Neutrophil (primary cell): ENCODE measurements around the gene HIGD1B.
A peak's percentile ranks its signal among the peaks of the same experiment; 100 is the strongest.

Experiments
- H3K27ac ChIP-seq: fragments of 200-600 bp; sonication (generic); 2 replicates; pipeline ENCODE4 v1.5.1; 2016; ENCODE audit warnings: mild to moderate bottlenecking, moderate library complexity
- H3K27me3 ChIP-seq: fragments of 200-600 bp; sonication (generic); 2 replicates; pipeline ENCODE4 v1.6.0; 2016; ENCODE audit warnings: mild to moderate bottlenecking
- H3K36me3 ChIP-seq: fragments of 200-600 bp; sonication (generic); 2 replicates; pipeline ENCODE4 v1.5.1; 2017
- H3K4me1 ChIP-seq, 2 experiments: fragments of 200-600 bp in 1 of 2; sonication (generic) in 1 of 2; 1 replicate in 1 of 2; 2 replicates in 1 of 2; pipeline versions ENCODE4 v1.5.1 to v1.6.1; 2013 to 2016; ENCODE audit warnings: low read depth in 1 of 2, low read length in 1 of 2, mild to moderate bottlenecking in 1 of 2, moderate library complexity in 1 of 2; ENCODE audit not compliant: control insufficient read depth in 1 of 2, insufficient read depth in 1 of 2
- H3K4me3 ChIP-seq, 2 experiments: fragments of 200-600 bp in 1 of 2; sonication (generic) in 1 of 2; 1 replicate in 1 of 2; 2 replicates in 1 of 2; pipeline ENCODE4 v1.5.1; 2013 to 2016; ENCODE audit warnings: low read depth in 1 of 2, low read length in 1 of 2, mild to moderate bottlenecking in 1 of 2, moderate library complexity in 1 of 2
- H3K9me3 ChIP-seq: fragments of 200-600 bp; sonication (generic); 2 replicates; pipeline ENCODE4 v1.5.1; 2016
- TF ChIP-seq, protein P1 (sequence below): fragments of 200-600 bp; sonication (generic); IDR thresholded peaks from 2 replicates; pipeline ENCODE4 v1.5.1; 2016; ENCODE audit warnings: antibody characterized with exemption

Gene HIGD1B

DNA sequence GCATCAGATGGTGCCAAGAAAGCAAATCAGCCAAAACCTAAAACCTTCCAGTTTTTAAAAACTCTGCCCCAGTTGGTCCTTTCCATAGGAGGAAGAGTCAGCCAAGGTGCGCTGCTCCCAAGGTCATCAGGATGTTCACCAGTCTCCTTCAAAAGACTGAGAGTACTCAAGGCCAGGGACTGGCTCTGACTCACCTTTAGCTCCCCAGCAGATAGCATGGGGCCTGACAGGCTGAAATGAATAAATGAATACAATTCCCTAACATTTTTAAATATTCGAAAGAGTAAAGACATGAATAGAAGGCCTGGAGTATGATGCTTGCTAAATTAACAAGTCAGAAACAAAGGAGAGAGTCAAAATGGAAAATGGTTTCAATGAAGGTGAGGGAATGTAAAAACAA lies 32.4 kb downstream of the HIGD1B start:
- H3K36me3 ChIP-seq, result peaks cover 94% of the 10 kb centered on the region

DNA sequence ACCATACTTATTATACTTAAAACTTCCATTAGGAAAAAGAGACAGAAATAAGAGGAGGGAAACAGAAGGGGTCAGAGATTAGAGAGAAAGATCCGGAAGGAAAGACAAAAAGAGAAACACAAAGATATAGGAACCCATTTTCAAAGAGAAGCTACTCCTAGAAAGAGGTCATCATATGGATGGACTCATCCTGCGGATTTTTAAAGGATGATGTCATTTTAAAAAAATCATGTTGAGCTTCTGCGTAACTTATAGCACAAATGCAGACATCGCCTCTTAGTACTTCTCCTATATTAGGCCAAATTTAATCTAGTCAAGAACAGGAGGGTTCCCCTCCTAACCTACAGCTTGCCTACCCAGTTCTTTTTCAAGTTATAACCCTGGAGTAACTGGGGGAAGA lies 33.5 kb downstream of the HIGD1B start:
- Histone ChIP-seq H3K4me3 (no peak overlapping the region), H3K36me3 (peaks cover 92% of the 10 kb centered on the region), H3K27ac (no peak overlapping the region), H3K9me3 (no peaks in the 10 kb centered on the region), H3K27me3 (no peaks in the 10 kb centered on the region), H3K4me1 (no peaks in the 10 kb centered on the region)
- TF ChIP-seq, protein P1, sequence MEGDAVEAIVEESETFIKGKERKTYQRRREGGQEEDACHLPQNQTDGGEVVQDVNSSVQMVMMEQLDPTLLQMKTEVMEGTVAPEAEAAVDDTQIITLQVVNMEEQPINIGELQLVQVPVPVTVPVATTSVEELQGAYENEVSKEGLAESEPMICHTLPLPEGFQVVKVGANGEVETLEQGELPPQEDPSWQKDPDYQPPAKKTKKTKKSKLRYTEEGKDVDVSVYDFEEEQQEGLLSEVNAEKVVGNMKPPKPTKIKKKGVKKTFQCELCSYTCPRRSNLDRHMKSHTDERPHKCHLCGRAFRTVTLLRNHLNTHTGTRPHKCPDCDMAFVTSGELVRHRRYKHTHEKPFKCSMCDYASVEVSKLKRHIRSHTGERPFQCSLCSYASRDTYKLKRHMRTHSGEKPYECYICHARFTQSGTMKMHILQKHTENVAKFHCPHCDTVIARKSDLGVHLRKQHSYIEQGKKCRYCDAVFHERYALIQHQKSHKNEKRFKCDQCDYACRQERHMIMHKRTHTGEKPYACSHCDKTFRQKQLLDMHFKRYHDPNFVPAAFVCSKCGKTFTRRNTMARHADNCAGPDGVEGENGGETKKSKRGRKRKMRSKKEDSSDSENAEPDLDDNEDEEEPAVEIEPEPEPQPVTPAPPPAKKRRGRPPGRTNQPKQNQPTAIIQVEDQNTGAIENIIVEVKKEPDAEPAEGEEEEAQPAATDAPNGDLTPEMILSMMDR, result no peak

More for the DNA sequence above, 32.4 kb downstream of the HIGD1B start:
- TF ChIP-seq, protein P1, result no peak
- no peaks in the 10 kb centered on the region for H3K9me3 ChIP-seq
- no peaks in the 10 kb centered on the region for H3K4me1 ChIP-seq
- no peak overlapping the region for H3K4me3 ChIP-seq
- H3K27ac ChIP-seq, result no peak overlapping the region
- H3K27me3 ChIP-seq, result no peaks in the 10 kb centered on the region

DNA sequence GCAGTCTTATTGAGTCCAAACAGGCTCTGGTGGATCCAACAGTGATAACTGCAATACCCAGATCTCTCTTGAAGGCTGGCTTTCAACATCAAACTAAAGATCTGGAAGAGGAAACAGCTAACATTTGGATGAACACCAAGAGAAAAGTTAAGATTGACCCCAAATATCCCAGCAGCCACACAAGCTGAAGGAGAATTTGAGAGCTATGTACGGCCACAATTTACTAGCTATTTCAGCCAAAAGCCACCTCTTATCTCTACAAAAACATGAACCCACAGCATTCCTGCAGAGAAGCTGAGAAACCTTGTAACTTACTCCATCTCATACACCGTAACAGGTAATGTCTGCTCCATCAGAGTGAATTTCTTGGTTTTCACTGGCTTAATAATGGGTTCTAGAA lies 37.3 kb downstream of the HIGD1B start:
- Histone ChIP-seq H3K4me3 (no peak overlapping the region), H3K27ac (no peak overlapping the region), H3K4me1 (peaks cover 30 to 31% of the 10 kb centered on the region in 2 experiments), H3K9me3 (no peaks in the 10 kb centered on the region), H3K36me3 (peaks cover 57% of the 10 kb centered on the region), H3K27me3 (no peaks in the 10 kb centered on the region)
- TF ChIP-seq, protein P1, result no peak

DNA sequence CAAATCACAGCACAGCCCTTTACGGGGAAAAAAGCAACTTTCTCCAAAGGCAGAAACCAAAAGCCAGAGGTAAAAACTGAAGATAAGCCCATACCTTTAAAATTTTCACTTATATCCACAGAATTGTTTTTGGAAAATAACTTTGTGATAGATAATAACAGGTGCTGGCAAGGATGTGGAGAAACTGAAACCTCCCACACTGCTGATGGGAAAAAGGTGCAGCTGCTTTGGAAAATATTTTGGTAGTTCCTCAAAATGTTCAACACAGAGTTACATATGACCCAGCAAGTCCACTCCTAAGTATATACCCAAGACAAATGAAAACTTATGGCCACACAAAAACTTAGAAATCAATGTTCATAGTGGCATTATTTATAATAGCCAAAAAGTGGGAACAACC lies 39.3 kb downstream of the HIGD1B start:
- no peaks in the 10 kb centered on the region for H3K27me3 ChIP-seq
- peaks cover 30 to 31% of the 10 kb centered on the region in 2 experiments for H3K4me1 ChIP-seq
- peak overlapping the region; percentile 82 for H3K27ac ChIP-seq
- H3K9me3 ChIP-seq, result no peaks in the 10 kb centered on the region
- H3K4me3 ChIP-seq, result no peak overlapping the region
- H3K36me3 ChIP-seq, result peaks cover 44% of the 10 kb centered on the region
- TF ChIP-seq, protein P1, result no peak

DNA sequence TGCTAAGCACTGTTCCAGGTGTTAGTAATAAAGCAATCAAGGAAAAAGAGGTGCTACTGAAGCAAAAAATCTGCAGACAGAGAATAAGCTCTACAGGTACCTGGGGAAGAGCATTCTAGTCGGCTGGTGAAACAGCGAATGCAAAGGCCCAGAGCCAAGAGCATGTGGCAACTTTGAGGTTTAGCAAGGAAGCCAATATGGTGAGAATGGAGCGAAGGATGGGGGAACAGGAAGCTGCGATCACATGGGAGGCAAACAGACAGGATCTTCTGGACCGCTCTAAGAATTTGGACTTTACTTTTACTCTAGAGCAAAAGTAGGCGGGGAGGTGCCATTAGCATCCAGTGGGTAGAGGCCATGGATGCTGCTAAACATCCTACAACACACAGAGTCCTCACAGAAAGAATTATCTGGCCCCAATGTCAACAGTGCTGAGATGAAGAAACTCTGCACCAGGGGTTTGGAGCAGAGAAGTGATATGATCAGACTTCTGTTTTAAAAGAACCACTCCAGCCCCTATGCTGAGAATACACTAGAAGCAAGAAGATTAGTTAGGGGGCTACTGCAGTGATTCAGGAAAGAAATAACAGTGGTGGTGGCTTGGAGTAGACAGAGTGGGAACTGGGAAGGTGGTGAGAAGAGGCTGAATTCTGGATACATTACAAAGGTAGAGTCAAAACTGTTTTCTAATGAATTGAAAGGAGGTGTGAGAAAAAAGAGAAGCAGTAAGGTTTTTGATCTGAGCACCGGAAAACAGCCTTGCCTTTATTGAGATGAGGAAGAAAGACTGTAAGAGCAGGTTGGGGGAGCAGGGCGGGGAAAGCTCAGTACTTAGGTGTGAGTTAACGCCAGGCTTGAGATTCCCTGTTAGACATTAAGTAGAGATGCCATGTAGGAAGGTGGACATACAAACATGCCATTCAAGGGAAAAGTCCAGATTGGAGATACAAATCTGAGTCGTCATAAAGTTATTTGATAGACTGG lies 40.6 kb downstream of the HIGD1B start:
- H3K27me3 ChIP-seq, result no peaks in the 10 kb centered on the region
- peaks cover 30 to 31% of the 10 kb centered on the region in 2 experiments for H3K4me1 ChIP-seq
- peak overlapping the region; percentile 82 for H3K27ac ChIP-seq
- peak overlapping the region in 1 of 2 experiments; percentile 22 for H3K4me3 ChIP-seq
- H3K9me3 ChIP-seq, result no peaks in the 10 kb centered on the region
- peaks cover 38% of the 10 kb centered on the region for H3K36me3 ChIP-seq
- TF ChIP-seq, protein P1, result no peak
